Activated CD8-positive, alpha-beta memory T cell treated with anti-CD3 and anti-CD28 coated beads, Interleukin-2, amount 50 U/mL, for 1 hour (primary cell): Measurements from ENCODE around the gene TSPAN32.
"Not testable (repeated sequence)": the region's sequence is repeated elsewhere in the genome, so short reads cannot be mapped to it uniquely, and the experiment has no call there.

Source experiments
- DNase-seq: peaks from one replicate; pipeline ENCODE4 v3.0.0-alpha.2; 2020; ENCODE audit errors: extremely low read depth

TSPAN32 gene

DNA sequence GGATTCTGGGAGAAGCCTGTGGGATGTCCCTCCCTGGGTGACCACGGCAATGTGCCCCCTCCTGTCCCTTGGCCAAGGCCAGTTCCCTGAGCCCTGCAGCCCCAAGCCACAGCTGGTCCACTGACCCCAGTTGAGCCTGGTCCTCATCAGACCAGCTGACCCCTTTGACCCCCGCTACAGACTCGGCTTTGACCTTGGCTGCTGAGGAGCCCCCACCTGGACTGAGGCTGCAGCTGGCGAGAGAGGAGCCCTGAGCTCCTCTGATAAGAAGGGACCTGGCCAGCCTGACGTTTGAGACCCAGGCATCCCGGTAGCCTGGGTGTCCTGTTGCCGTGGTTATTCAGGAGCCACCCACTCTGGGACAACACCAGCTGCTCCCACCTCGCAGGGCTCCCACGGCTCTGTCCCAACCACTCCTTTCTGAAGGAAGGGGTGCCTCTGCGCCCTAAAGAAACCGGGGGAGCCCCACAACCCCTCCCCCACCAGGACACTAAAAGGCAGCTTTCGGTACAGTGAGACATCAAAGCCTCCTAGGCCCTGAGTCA is 34.4 kb upstream of the TSPAN32 start:
- no peak for DNase-seq

DNA sequence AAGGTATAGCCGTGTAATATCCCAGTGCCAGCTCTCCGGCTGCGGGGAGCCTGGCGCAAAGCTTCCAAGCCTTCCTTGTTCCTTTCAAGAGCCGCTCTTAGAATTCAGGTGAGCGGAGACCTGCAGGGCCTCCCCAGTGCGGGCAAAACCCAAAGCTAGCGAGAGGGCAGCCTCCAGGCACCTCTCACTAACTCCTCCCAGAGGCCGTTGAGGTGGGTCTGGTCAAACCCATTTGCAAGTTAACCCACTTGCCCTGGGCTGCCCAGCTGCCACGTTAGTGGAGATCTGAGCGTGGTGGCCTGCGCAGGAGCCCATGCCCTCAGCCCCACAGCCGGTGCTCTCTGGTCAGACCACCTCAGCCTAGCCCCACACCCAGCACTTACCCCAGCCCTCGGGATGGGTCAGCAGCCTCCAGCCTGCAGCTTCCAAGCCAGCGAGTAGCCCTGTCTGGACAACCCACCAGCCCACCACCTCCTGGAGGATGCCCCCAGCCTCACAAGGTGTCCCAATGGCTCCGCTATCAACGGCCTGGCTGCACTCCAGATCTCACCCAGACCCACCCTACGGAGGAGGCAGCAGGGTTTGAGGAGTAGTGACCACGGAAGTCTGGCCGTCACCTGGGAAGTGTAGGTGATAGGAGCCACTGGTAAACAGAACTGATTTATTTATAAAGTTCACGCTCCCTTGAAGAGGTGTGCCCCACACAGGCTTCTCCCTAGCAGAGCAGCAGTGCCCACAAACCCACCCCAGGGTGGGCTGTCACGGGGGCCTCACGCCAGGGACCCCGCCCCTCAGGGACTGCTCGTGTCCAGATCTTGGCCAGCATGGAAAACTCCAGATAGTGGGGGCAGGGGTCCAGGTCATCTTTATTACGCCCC is 33.7 kb upstream of the TSPAN32 start:
- DNase-seq: no peak

DNA sequence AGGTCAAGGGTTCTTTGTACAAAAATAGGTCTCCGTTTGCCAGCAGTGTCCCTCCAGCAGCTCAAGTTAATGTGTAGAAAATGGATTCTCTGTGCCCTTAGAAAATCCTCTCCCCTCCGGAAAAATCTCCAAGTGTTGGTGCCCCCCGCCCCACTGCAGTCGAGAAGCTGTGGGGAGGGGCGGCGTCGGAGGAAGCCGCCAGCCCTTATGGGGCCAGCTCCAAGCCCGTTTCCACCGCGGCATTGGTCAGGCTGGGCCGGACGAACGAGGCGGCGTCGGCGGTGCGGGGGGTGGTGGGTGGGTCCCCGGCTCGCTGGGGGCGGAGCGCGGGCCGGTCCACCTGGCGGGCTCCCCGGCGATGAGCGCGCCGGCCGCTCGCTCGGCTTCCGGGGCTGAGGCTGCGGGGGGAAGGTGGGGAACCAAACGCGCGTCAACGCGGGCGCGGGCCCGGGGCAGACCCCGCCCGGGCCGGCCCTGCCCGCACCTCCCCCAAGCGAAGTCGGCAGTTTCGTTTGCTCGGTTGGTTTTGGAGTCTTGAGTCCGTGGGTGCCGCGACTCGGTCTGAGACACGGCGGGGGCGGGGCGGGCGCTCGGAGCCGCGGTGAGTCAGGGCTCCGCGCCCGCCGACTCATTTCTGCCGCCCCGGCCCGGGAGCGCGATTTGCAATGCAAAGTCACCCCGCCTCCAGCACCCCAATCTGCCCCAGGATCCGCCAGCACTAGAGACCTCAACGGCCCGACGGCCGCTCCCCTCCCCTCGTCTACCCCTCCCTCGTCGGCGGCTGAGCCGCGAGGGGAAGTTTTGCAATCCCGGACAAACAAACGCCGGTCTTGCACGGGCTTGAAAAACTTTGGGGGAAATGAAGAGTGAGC is 32.8 kb upstream of the TSPAN32 start:
- DNase-seq: peak; percentile 29

DNA sequence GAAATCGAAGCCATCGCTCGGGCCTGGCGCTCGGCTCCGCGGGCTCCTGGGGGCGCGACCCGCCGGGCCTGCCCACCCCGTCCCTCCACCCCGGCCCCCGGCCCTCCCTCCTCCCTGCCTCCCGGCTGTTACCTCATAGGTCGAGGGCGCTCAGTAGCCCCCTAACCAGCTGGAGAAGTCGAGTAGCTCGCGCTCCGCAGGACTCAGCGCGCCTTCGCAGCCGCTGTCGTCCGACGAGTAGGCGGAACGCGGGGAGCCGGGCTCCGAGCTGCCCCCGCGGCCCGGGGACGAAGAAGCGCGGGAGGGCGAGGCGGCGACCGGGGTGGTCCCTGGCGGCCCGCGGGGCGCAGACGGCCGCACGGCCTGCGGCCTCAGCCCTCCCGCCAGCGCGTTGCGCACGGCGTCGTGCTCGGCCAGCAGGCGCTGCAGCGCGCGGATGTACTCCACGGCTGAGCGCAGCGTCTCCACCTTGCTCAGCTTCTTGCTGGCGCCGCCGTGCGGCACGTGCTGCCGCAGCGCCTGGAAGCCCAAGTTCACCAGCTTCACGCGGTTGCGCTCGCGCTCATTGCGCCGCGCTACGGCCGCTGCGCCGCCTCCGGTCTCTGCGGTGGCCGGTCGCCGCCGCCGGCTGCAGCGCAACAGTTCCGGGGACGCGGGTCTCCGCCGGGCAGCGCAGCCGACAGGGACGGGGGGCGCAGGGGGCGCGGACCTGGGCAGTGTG is 32.1 kb upstream of the TSPAN32 start:
- no peak for DNase-seq

DNA sequence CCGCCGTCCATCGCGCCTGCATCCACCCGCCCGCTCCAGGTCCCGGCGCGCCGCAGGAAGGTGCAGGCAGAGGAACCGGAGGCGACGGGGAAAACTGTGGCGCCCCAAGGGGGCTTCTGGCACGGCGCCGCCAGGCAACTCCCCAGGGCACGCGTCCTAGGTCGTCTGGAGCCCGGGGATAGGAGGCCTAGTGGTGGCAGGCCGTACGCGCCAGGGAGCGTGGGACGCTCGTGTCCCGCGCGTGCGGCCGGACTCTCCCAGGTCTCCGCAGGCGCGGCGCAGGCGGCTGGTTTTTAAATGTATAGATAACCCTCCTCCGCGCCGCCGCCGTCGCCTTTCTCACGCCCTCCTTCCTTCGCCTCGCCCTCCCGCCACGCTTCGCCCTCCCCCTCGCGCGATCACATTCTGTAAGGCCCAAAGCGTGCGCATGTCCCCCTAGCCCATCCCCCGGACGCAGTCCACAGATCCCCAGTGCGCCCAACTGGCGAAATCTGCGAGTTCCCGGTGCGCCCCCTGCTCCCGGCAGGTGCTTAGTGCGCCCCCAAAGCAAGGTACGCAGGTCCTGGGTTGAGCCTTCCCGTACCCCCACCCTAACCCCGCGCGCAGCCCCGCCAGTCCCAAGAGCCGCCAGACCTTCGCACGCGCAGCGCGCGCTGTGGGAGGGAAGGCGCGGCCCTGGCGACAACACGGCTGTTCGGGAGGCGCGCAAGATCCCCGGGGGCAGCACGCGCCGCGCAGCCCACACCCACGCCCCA is 31.3 kb upstream of the TSPAN32 start, which contains the start of gene ASCL2:
Gene ASCL2, minus strand, starts transcription at position 267 of the 755 bp plus-strand sequence. Its CDS starts 256 bp downstream, at position 11.
- no peak for DNase-seq

DNA sequence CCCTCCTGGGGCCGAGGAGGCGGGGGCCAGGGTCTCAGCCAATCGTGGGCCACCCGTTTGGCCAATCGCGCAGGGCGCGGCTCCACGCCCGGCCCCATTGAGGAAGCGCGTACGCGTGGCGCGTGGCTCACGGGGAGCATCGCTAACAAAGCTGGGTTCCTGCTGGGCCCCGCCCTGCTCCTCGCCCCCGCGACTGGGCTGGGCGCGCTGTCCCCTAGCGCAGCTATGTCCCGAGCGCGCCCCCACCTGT is 30.8 kb upstream of the TSPAN32 start:
- no peak for DNase-seq

DNA sequence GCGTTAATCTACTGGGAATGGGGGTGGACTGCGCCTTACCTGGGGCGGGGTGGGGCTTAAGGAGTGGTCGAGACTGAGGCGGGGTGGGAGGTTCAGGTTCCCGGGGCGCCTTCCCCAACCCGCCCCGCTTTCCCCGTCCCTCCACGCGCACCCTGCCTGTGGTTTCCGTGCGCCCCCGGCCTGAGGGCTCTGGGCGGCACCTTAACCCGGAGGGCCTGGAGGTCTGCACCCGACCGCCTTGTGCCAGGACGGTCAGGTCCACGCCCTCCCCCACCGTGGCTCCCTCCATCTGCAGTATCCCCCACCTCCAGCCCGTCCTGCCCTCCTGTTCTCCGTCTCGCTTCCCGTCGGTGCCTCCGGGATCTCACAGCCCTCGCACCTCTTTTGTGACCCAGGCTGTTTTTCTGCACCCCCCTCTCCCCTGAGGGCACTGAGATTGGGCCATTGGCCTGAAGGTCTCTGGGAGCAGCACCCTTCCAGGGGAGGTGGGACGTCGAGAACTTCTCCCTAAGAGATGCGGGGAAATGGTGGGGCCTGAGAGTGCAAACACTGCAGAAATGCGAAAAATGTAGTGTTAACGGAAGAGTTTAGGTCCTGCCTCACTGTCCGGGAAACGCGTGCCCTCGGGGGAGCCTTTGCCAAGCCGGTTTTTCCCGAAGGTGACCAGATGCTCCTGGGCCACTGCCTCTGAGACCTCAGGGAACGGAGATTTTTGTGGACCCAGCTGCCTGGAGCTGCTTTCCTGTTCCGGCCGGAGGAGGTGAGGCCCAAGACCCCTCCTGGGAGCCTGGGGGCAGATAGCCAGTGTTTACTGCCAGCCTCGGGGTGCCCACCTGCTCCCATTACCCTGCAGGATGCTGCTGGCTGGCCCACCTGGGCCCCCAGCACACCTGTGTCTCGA is 30.2 kb upstream of the TSPAN32 start:
- no peak for DNase-seq

DNA sequence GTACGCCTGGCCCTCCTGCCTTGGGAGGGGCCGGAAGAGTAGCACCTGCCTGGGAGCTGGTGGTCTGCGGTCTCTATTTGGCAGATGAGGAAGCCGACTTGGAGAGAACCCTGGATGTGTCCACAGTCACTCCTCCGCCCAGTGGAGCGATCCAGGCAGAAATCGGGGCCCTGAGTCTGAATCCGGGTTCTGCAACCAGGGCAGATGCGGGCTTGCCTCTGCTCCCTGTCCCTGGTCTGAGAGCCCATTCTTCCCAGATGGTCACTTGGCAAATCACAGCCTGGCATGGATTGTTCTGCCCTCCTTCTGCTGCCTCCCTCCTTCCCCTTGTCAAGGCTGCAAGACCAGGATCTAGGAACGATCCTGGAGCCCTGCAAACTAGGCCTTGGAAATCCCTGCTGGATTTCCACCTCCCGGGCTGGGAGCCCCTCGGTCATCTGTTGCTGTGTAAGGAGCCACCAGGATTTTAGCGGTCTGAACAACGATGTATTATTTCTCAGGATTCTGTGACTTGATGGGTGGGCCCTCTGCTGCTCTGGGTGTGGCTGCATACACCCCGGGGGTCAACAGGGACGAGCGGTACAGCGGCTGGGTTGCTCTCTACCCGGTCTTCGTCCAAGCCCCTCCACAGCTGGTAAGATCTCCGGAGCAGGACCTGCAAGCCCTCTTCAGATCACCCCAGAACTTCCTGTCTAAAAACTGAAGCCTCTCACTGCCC is 29.4 kb upstream of the TSPAN32 start:
- DNase-seq: no peak

DNA sequence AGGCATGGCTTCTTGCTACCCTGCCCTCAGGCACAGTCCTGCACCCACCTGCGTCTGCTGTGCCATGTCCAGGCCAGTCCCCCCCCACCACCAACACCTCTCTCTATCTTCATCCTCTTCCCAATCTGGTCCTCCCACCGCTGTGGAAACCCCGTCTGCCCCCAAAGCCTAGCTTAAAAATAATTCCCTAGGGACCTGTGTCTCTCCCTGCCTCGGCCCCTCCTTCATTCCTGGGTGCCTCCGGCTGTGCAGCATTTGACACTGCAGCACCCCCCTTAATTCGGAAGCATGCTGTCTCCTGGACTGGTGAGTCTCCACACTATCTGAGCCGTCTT is 28.9 kb upstream of the TSPAN32 start:
- DNase-seq: no peak

DNA sequence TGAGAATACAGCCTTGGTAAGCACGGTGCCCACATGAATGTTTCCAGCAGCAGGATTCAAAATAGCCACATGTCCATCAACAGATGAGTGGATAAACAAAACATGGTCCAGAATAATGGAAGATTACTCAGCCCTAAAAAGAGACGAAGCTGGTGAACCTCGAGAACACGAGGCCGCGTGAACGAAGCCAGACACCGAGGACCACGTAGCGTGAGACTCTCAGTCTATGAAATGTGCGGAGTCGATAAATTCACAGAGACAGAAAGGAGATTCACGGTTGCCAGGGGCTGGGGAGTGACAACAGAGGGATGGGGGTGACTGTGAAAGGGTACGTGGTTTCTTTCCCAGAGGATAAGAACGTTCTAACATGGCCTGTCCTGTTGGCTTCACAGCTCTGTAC is 28.5 kb upstream of the TSPAN32 start:
- DNase-seq: no peak

DNA sequence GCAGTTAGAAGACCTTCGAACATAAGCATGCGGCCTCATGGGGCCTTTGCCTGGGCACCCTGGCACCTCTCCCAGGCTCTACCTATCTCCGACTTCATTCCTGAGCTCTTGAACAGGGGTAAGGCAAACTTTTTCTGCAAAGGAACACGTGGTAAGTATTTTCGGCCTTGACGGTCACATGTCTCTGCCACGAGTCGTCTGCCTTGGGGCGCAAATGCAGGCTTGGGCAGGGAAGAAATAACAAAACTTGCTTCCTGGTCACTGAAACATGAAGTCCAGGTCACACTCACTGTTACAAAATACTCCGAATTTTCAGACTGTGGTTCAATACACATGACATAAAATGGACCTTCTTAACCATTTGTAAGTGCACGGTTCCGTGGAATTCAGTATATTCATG is 28.0 kb upstream of the TSPAN32 start:
- DNase-seq: no peak

DNA sequence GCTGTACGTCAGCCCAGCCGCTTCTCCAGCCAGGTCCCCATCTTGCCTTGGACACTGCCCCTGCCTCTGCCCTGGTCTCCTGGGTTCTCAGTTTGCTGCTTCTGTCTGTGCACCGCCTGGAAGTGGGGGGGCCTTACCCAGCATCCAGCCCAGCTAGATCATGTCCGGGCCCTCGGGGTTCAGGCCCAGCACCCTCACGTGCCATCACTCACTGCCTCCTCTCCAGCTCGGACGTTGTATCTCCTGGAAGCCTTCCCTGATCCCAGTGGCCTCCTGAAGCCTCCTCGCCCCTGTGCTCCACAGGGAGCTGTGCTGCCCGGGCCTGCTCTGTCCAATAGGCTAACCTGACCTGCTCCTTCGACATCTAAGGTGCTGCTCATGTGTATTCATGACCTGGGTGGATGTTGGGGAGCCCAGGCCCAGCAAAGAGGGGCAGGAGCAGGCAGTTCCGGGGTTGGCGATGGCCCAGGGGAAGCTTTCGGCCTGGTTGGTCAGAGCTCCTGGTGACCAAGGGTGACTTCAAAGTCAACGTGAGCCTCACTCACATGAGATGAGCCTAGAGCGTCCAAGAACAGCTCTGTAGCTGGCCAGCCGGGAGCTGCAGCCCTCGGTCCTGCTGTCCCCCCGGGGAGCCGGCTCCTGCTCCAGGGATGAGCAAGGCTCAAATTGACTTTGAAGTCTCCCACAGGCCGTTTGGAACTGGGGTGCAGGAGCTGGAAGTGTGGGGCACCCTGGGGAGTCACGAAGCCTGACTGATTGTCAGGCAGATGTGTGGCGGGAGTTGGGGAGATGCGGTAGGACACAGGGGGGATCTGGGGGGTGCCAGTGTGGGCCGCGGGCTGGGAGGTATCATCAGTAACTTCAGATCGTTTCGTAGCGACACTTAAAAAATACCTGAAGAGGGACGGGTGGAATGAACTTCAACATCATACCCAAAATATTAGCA is 26.2 kb upstream of the TSPAN32 start:
- no peak for DNase-seq

DNA sequence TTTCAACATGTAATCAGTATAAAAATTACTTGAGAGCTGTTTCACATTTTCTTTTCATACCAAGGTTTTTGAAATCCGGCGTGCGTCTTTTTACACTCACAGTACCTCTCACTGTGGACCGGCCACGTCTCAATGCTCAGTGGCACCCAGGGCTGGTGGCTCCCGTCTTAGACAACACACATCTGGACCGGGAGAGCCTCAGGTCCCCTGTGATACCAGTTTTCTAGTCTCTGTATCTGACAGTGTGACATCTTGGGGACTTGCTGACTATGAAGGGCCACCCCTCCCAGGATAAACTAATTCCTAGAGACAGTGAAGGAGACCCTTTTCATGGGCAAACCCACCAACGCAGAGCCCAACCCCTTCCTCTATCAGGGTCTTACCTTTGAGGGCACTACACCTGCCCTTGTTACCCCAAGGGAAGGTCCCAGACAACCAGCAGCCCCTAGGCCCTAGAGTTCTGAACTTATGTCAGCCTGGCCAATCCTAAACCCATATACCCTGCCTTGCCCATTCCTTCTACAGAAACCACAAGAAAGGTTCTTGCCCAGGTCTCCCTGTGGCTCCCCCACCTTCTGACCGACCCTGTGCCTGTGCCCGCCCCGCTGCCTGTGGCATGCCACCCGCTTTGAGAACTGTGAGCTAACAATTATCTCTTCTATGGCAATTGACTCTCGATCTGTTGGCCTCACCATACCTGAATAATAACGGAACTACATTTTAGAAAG is 25.4 kb upstream of the TSPAN32 start:
- no peak for DNase-seq

DNA sequence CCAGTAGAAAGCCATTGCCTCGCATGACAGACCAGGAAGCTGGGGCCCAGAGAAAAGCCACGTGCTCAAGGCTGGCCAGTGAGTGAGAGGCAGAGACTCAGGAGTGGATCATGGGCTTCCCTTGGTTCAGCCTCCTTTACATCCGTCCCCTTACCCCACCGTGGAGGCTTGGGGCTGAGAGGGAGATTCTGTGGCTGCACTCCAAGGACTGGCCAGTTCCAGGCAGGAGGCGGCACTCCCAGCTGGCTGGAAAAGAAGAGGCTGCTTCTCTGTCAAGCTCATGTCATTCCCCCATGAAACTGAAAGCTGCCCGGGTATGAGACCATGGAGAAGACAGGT is 24.8 kb upstream of the TSPAN32 start:
- no peak for DNase-seq

DNA sequence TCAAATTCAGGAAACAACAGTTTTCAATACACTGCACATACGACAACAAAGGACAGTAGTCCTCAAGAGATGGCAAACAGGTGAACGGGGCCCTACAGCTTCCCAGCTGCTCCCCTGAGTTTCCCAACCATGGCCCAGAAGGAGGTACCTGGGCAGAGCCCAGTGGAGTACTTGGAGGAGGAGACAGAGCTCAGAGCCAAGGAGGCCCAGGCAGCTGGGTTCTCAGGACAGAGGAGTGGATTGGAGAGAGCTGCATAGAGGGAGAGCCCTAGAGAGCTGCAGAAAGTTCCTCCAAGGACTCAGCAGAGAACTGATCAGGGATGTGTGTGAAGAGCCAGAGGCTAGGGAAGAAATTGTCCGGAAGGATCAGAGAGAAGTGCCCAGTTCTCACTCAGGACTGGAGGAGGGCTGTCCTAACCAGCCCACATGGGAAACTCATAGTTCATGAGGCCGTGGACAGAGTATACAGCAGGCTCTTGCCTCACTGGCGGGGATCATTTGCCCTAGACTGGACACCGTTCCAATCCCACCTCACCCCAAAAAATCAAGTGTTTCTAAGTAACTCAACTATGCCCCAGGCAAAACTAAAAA is 23.8 kb upstream of the TSPAN32 start:
- DNase-seq: no peak

DNA sequence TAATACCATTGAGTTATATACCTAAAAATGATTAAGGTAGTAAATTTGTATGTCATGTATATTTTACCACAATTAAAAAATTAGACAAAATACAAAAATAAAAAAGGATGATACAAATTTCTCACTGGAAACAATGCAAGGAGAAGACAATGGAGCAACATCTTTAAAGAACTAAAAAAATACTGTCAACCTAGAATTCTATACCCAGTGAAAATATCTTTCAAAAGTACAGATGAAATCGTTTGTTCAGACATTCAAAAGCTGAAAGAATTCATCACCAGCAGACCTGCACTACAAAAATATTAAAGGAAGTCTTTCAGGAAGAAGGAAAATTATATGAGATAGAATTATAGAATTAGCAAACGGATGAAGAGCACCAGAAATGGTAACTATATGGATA is 21.6 kb upstream of the TSPAN32 start:
- no peak for DNase-seq

DNA sequence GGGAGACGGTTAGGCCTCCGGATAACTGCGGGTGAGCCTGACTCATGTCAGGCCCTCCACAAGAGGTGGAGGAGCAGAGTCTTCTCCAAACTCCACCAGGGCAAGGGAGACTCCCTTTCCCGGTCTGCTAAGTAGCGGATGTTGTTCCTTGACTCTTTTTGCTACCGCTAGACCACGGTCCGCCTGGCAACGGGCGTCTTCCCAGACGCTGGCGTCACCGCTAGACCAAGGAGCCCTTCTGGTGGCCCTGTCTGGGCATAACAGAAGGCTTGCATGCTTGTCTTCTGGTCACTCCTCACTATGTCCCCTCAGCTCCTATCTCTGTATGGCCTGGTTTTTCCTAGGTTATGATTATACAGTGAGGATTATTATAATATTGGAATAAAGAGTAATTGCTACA is 15.5 kb upstream of the TSPAN32 start:
- not testable (repeated sequence) for DNase-seq

DNA sequence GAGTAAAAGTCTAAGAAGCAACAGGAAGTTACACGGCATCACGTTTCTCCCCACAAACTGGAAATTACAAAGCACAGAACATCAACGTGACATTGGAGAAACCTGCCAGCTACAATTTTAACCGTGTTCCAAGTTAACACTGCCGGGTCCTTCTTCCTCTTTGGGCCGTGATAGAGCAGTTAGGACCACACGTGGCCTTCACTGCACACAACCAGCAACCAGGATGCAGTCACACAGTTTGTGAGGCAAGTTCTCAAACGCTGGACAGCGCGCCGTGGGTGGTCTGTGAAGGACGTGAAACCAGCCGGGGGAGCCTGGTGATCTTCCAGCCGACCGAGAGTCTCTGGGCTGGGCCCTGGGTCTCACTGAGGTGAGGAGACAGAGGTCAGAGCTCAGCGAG is 14.7 kb upstream of the TSPAN32 start:
- no peak for DNase-seq
